Effector memory CD4-positive, alpha-beta T cell (primary cell): Measurements from ENCODE around the gene AGPAT2.
"Not testable (repeated sequence)": the region's sequence is repeated elsewhere in the genome, so short reads cannot be mapped to it uniquely, and the experiment has no call there.

Experiments
- DNase-seq, 3 donors: peaks; one replicate each; pipeline ENCODE4 v3.0.0-alpha.2; 2020
- H3K27ac ChIP-seq: 2 replicates; pipeline ENCODE4 v1.7.0; 2013; ENCODE audit warnings: mild to moderate bottlenecking, low read length, moderate library complexity; ENCODE audit not compliant: insufficient read depth, poor library complexity, severe bottlenecking
- H3K27me3 ChIP-seq: replicated peaks from 2 replicates; pipeline ENCODE4 v1.7.0; 2013; ENCODE audit warnings: mild to moderate bottlenecking, low read length; ENCODE audit not compliant: insufficient read depth, control insufficient read depth, poor library complexity, severe bottlenecking
- H3K36me3 ChIP-seq: 2 replicates; pipeline ENCODE4 v1.7.0; 2013; ENCODE audit warnings: mild to moderate bottlenecking, low read length, moderate library complexity; ENCODE audit not compliant: control insufficient read depth, insufficient read depth
- H3K4me1 ChIP-seq: 2 replicates; pipeline ENCODE4 v1.7.0; 2013; ENCODE audit warnings: low read length, mild to moderate bottlenecking; ENCODE audit not compliant: control insufficient read depth, insufficient read depth, poor library complexity, severe bottlenecking
- H3K4me3 ChIP-seq: 2 replicates; pipeline ENCODE4 v1.7.0; 2013; ENCODE audit warnings: low read length, low read depth, mild to moderate bottlenecking; ENCODE audit not compliant: insufficient read depth, poor library complexity, severe bottlenecking
- H3K9me3 ChIP-seq: 2 replicates; pipeline ENCODE4 v1.7.0; 2013; ENCODE audit warnings: mild to moderate bottlenecking, low read length, moderate library complexity; ENCODE audit not compliant: control insufficient read depth

AGPAT2 gene

DNA sequence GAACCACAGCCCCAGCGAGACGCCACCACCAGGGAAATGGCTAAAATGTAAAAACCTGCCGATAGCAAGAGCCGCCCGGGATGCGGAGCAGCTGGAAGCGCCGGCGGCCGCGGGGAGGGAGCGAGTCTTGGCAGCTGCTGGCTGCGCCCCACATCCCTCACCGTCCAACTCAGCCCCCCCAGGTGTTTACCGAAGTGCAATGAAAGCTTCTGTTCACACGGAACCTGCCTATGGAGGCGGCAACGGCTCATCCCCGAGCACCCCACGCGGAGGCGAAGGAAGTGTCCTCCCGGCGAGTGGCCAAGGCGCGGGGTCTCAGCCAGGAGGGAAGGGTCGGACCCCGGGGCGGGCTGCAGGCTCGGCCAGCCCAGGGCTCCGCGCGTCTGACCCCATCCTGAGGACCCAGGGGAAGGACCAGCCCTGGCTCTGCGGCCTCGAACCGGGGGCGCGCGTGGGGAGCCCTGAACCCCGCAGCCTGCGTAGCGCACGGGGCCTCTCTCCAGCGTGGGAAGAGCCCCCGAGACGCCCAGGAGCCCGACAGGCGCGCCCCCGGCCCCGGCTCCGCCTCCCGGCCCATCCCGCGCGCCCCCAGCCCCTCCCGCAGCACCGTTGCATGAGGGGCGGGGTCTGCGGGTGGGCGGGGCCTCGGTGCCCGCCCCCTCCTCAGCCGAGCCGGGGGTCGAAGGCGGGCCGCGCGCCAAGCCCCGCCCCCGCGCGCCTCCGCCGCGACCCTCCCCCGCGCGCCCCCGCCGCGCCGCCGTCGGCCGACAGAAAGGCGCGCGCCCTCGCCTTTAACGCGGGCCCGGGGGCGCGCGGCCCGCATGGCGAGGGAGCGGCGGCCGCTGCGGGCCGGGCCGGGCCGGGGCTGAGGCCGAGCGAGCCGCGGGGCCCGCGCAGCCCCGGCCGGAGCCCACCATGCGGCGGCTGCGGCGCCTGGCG, 24.8 kb upstream of the AGPAT2 start, which contains the start of gene DIPK1B:
Gene DIPK1B (plus strand): TSS at position 822 of the 939 bp plus-strand sequence. CDS start 94 bp downstream, at position 916.
- Histone ChIP-seq H3K27me3 (peaks cover 28% of the 10 kb centered on the region), H3K27ac (no peak within 1 kb of the TSS), H3K36me3 (no peaks in the 10 kb centered on the region), H3K4me3 (peak within 1 kb of the TSS; percentile 22), H3K4me1 (peaks cover 13% of the 10 kb centered on the region), H3K9me3 (no peaks in the 10 kb centered on the region)
- no peak for DNase-seq

DNA sequence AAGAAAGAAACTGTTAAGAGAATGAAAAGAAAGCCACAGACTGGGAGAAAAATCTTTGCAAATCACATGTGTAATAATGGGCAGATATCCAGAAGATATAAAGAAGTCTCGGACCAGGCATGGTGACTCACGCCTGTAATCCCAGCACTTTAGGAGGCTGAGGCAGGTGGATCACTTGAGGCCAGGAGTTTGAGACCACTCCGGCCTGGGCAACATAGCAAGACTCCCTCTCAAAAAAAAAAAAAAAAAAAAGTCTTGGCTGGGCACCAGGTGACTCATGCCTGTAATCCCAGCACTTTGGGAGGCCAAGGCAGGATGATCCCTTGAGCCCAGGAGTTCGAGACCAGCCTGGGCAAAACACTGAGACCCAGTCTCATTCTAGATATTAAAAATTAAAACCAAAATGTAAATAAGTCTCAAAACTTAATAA, 24.0 kb upstream of the AGPAT2 start:
- H3K36me3 ChIP-seq, H3K27ac ChIP-seq, H3K9me3 ChIP-seq, DNase-seq, H3K4me3 ChIP-seq: not testable (repeated sequence)
- peaks cover 28% of the 10 kb centered on the region for H3K27me3 ChIP-seq
- peaks cover 13% of the 10 kb centered on the region for H3K4me1 ChIP-seq

DNA sequence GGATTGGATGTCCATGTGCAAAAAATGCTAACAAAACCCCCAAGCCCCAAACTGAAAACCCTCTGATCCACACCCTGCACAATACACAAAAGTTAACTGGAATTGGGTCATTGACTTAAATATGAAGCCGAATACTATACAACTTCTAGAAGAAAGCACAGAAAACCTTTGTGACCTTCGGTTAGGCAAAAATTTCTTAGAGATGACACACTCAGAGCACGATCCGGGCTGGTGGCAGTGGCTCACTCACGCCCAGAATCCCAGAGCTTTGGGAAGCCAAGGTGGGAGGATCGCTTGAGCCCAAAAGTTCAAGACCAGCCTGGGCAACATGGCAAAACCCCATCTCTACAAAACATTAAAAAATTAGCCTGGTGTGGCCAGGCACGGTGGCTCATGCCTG, 23.3 kb upstream of the AGPAT2 start:
- DNase-seq = no peak
- Histone ChIP-seq H3K9me3 (no peaks in the 10 kb centered on the region), H3K4me3 (no peak overlapping the region), H3K4me1 (peaks cover 13% of the 10 kb centered on the region), H3K36me3 (no peaks in the 10 kb centered on the region), H3K27me3 (peaks cover 28% of the 10 kb centered on the region), H3K27ac (no peak overlapping the region)

DNA sequence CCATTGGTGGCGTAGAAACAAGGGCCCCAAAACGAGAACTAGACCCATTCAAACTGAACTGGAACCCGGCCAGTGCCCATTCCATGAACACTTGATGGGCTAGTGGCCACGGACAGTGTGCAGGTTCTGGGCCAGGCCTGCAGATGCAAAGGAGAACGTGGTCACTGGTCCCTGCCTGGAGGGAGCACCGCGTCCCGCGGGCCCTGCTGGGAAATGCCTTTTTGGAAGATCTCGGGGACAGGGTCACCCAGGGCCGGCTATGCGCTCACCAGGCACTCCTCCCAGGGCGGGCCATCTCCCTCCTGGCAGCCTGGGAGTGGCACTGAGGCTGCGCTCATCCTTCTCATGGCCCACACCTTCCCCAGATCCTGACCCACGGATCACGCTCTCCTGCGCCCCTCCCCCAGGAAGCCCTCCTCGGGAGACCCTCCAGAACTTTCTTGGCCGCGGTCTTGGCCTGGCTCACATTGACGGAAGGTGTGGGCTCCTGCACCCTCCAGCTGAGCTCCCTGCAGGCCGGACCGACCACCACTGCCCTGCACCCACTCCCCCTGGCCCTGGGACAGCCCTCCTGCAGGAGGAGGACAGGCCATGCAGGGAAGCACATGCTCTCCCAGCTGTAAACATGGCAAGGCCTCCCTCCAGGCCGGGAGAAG, 22.3 kb upstream of the AGPAT2 start:
- H3K27ac ChIP-seq = no peak overlapping the region
- H3K4me3 ChIP-seq = no peak overlapping the region
- H3K9me3 ChIP-seq = no peaks in the 10 kb centered on the region
- no peak for DNase-seq
- peaks cover 13% of the 10 kb centered on the region for H3K4me1 ChIP-seq
- no peaks in the 10 kb centered on the region for H3K36me3 ChIP-seq
- peaks cover 28% of the 10 kb centered on the region for H3K27me3 ChIP-seq

DNA sequence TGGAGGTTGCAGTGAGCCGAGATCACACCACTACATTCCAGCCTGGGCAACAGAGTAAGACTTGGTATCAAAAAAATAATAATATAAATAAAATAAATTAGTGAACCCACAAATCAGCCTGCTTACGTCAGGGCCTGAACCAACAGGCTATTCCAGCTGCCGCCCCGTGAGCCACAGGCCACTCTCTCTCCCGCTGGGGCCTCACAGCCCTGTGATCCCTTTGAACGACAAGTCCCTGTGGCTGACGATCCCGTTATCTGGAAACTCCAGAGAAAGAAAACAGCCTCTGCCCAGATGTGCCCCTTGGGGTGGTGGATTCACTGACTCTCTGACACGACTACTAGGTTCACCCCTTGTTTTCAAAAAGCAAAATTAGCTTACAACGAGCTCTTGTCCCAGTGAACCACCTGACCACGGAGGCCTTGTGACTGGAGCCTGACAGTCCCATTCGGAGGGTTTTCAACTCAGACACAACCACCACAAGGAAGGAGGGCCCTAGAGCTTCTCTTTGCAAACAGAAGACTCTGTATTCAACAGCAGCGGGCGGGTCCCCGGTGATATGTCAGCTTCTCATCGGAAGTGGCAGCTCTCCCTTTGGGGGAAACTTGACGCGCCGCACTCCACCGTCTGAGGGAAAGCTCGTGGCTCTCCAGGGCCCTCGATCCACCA, 20.7 kb upstream of the AGPAT2 start:
- Histone ChIP-seq H3K36me3 (no peaks in the 10 kb centered on the region), H3K27ac (no peak overlapping the region), H3K9me3 (no peaks in the 10 kb centered on the region), H3K27me3 (peaks cover 16% of the 10 kb centered on the region), H3K4me3 (no peak overlapping the region), H3K4me1 (peaks cover 12% of the 10 kb centered on the region)
- DNase-seq = no peak

DNA sequence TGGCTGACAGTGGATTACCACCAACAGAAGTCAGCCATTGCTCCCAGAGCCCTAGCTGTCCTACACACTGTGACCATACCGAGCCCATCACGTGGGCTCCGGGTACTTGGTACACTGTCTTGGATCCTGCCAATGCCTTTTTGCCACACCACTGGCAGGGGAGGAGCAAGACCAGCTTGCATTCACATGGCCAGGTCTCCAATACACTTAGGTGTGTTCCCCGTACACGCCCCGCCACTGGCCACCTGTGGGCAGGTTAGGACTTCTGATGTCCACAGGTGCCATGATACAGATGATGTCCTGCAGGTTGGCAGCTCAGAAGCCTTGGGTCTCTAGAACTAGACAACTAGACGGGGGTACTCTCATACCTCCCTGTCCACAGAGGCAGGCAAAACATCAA, 19.8 kb upstream of the AGPAT2 start:
- Histone ChIP-seq H3K27ac (no peak overlapping the region), H3K27me3 (peaks cover 10% of the 10 kb centered on the region), H3K36me3 (no peaks in the 10 kb centered on the region), H3K4me3 (no peak overlapping the region), H3K9me3 (no peaks in the 10 kb centered on the region), H3K4me1 (peaks cover 6% of the 10 kb centered on the region)
- no peak for DNase-seq

DNA sequence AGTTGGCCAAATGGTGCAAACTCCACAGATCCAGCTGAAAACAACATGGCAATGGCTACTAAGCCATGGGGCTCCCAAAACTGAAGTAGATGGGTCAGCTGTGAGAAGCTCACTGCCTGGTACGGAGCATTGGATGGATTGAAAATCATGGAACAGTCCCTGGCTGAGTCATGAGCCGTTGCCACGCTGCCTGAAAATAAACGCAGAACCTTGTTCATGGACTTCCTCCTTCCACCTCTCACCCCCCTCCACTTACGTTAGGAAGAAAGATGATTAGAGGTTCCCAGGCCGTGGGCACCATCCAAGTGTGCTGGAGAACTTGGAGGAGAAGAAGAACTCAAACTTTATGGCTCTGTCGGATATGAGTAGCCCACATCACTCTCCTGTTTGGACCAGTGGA, 18.3 kb upstream of the AGPAT2 start:
- Histone ChIP-seq H3K27ac (no peak overlapping the region), H3K4me1 (peaks cover 8% of the 10 kb centered on the region), H3K4me3 (no peak overlapping the region), H3K36me3 (no peaks in the 10 kb centered on the region), H3K9me3 (no peaks in the 10 kb centered on the region), H3K27me3 (no peaks in the 10 kb centered on the region)
- DNase-seq = no peak

DNA sequence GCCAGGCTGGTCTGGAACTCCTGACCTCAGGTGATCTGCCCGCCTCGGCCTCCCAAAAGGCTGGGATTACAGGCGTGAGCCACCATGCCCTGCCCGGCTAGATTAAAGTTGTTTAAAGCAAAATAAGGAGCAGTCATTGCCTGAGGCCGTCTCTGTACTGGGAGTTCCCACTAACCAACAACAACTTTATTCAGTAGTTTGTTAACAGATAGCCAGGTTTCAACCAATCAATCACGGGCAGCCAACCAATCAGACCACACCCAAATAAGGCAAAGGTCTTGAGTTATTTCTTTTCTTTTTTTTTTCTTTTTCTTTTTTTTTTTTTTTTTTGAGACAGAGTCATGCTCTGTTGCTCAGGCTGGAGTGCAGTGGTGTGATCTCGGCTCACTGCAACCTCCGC, 17.5 kb upstream of the AGPAT2 start:
- H3K36me3 ChIP-seq, DNase-seq, H3K27me3 ChIP-seq, H3K9me3 ChIP-seq, H3K27ac ChIP-seq, H3K4me3 ChIP-seq: not testable (repeated sequence)
- peaks cover 13% of the 10 kb centered on the region for H3K4me1 ChIP-seq

DNA sequence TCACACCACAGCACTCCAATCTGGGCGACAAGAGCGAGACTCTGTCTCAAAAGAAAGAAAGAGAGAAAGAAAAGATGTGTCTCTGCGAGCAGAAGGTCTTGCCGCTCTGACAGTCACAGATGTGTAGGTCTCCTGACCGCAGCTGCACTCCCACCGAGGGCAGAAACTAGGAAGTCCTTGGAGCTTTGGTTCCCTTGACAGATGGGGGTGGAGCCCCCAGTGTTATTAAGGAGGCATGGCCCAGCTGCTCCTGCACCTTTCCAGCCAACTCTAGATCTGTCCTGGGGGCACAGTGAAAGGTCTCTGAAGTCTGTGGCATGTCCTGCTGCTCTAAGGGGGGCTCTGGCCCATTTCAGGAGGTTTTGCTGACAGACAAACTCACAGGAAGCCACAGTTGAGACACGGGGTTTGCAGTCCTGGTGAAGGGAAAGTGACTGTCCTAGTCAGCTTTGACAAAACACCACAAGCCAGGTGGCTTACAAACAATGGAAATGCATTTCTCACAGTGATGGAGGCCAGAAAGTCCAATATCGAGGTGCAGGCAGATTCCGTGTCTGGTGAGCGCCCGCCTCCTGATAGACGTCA, 16.1 kb upstream of the AGPAT2 start:
- no peaks in the 10 kb centered on the region for H3K9me3 ChIP-seq
- no peak for DNase-seq
- H3K27me3 ChIP-seq = no peaks in the 10 kb centered on the region
- no peak overlapping the region for H3K27ac ChIP-seq
- no peak overlapping the region for H3K4me3 ChIP-seq
- H3K36me3 ChIP-seq = no peaks in the 10 kb centered on the region
- peaks cover 13% of the 10 kb centered on the region for H3K4me1 ChIP-seq
